SJCRH30 (cell line): ENCODE data around the gene IFNL2. TPM values are rescaled to one million over a fixed set of nuclear protein-coding genes. Genes with fewer than 3 reads are reported as not detected.
"Not testable (repeated sequence)": the region's sequence is repeated elsewhere in the genome, so short reads cannot be mapped to it uniquely, and the experiment has no call there.

Experiments used
- DNase-seq, 2 experiments: peaks; one replicate each; pipeline ENCODE4 v3.0.0-alpha.2; 2015 to 2020
- H3K27ac ChIP-seq: fragments of 250-450 bp; sonication (Bioruptor Pico); 2 replicates; pipeline ENCODE4 v1.5.1; 2020; ENCODE audit warnings: mild to moderate bottlenecking, moderate library complexity
- H3K27me3 ChIP-seq: fragments of 250-450 bp; sonication (Bioruptor Pico); 2 replicates; pipeline ENCODE4 v1.5.1; 2020; ENCODE audit warnings: mild to moderate bottlenecking, moderate library complexity
- H3K36me3 ChIP-seq: fragments of 250-450 bp; sonication (Bioruptor Pico); 2 replicates; pipeline ENCODE4 v1.5.1; 2020; ENCODE audit warnings: mild to moderate bottlenecking, moderate library complexity
- H3K4me1 ChIP-seq: fragments of 250-450 bp; sonication (Bioruptor Pico); 2 replicates; pipeline ENCODE4 v1.5.1; 2020; ENCODE audit warnings: mild to moderate bottlenecking, moderate library complexity
- H3K4me3 ChIP-seq: fragments of 250-450 bp; sonication (Bioruptor Pico); 2 replicates; pipeline ENCODE4 v1.5.1; 2020; ENCODE audit warnings: mild to moderate bottlenecking, moderate library complexity
- H3K9me3 ChIP-seq: fragments of 250-450 bp; sonication (Bioruptor Pico); replicated peaks from 2 replicates; pipeline ENCODE4 v1.5.1; 2020; ENCODE audit warnings: mild to moderate bottlenecking, moderate library complexity
- total RNA-seq: library from RNA; depleted of rRNA; stranded (reverse); fragments of >200 nt; shearing (Covaris generic); gene quantifications from 2 replicates; pipeline ENCODE4 v1.2.3, GENCODE V29; 2014; rRNA removed

IFNL2 gene
- total RNA-seq, 1 experiment from 2014 or later = not detected

DNA sequence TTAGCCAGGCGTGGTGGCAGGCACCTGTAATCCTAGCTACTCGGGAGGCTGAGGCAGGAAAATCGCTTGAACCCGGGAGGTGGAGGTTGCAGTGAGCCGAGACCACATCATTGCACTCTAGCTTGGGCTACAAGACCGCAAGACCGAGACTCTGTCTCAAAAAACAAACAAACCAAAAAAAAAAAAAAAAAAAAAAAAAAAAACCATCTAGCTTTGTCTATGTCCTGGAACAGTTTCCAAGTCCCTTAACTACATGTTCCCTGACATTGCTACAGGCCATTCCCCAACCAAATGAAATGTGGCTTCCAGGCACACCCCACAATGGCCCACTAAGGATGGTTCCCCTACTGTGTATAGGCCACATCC lies 41.1 kb downstream of the IFNL2 start:
- not testable (repeated sequence) for H3K4me1 ChIP-seq, H3K9me3 ChIP-seq, DNase-seq, H3K27ac ChIP-seq, H3K36me3 ChIP-seq, H3K27me3 ChIP-seq, H3K4me3 ChIP-seq

DNA sequence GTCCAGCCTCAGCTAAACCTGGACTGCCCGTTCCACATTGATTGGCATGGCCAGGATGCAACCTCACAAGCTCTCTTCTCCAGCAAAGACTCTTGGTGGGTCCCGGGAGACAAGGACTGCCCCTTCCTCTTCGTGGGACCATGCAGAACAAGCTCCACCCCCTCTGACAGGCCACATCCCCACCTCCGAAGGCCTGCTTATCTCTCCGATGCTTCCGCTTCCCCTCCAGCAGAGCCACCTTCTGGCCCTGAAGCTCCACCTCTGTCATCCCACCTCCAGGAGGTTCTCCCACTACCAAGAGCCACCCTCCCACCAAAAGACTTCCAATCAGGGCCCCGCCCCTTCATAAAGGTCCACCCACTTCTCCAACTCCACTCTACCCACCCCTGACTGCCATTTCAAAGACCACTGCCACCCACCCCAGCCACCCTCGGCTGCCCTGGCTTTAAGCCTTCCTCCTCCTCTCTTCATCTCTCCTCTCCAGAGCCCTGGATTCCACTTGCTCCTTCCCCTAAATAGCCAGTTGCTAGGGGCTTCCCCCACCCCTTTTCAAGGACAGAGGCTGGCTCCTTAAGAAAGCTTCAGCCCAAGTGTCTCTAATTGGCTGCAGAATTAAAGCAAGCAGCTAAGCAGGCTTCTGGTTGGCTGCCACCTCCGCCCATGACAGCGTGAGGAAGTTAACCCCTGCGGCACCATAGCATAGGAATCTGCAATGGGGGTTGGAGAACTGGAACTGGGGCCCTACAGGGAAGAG lies 42.5 kb downstream of the IFNL2 start:
- Histone ChIP-seq H3K4me1 (no peaks in the 10 kb centered on the region), H3K27me3 (no peaks in the 10 kb centered on the region), H3K4me3 (no peak overlapping the region), H3K9me3 (no peaks in the 10 kb centered on the region), H3K36me3 (no peaks in the 10 kb centered on the region), H3K27ac (no peak overlapping the region)
- DNase-seq = no peak

DNA sequence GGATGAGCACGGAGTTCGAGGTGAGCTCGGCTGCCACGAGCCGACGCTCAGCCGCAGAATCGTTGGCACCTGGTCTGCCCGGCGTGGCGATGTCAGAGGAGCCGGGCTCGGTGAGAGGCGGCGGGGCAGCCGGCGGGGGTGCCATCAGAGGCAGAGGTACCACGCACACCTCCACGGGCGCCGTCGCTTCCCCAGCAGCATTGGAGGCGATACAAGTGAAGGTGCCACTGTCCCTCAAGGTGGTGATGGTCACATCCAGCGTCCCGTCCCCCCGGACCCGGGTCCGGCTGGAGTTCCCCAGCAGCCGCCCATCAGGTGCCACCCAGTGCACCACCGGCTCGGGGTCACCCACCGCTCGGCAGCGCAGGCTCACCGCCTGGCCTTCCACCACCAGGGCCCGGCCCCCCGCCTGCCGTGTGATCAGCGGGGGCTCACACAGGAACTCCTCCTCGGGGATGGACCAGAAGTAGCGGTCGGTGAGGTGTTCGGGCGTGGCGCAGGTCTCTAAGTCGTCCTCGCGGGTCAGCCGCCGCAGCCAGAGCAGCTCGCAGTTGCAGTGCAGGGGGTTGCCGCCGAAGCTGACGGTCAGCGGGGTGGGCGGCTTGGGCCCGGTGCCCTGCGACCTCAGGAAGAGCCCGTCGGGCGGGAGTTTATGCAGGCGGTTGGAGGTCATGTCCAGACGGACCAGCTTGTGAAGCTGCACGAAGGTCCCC lies 46.0 kb downstream of the IFNL2 start:
- no peak overlapping the region for H3K27ac ChIP-seq
- no peaks in the 10 kb centered on the region for H3K36me3 ChIP-seq

DNA sequence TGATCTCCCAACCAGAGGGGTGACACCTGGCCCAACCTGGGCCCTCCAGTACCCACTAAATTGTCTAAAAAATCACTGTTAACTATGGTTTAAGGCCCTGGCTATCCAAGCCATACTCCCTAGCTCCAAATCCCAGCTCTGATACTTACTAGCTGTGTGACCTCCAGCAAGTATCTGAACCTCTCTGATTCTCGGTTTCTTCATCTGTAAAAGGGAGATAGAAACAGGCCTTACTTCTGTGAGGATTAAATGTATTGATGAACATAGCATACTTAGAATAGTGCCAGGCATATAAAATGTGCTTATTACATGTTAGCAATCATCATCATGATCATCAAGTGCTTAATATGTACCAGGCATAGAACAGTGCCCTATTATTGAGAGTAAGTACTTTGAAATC lies 47.7 kb downstream of the IFNL2 start:
- DNase-seq = no peak

More for the DNA sequence above, 46.0 kb downstream of the IFNL2 start:
- Histone ChIP-seq H3K9me3 (no peaks in the 10 kb centered on the region), H3K4me3 (no peak overlapping the region), H3K4me1 (no peaks in the 10 kb centered on the region; the same call in 1 of the 2 replicates), H3K27me3 (peaks cover 4% of the 10 kb centered on the region; the same call in 1 of the 2 replicates)
- DNase-seq = no peak

DNA sequence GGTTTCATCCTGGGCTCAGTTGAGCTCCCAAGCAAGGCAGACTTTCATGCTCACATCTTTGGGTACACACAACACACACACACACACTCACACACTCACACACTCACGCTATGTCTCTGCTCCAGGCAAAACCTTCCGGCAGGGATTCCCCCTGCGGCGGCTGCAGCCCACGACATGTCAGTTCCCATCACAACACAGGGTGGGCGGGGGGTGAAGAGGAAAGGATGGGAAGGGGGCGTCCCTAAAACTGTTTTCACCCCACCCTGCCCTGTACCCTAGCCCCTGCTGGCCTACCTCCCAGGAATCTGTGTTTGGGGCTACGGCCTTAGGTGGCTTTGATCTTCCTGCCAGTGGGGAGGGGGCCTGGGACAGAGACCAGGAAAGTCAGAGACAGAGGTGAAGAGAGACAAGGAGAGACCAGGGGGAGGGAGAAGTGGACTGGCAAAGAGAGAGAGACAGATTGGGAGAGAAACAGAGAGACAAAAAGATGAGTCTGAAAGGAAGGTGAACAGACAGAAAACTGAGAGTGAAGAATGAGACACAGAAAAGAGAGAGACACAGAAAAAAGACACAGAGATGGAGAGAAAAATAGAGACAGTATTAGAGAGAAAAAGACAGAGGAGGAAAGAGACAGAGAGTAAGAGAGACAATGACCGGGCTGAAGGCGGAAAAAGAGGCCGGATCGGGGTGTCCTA lies 48.6 kb downstream of the IFNL2 start:
- Histone ChIP-seq H3K9me3 (no peaks in the 10 kb centered on the region), H3K27ac (no peak overlapping the region), H3K4me3 (no peak overlapping the region), H3K27me3 (peaks cover 4% of the 10 kb centered on the region; the same call in 1 of the 2 replicates), H3K36me3 (no peaks in the 10 kb centered on the region), H3K4me1 (no peaks in the 10 kb centered on the region; the same call in 1 of the 2 replicates)
- DNase-seq = no peak

More for the DNA sequence above, 47.7 kb downstream of the IFNL2 start:
- Histone ChIP-seq H3K27me3 (peaks cover 4% of the 10 kb centered on the region; the same call in 1 of the 2 replicates), H3K4me1 (no peaks in the 10 kb centered on the region; the same call in 1 of the 2 replicates), H3K4me3 (no peak overlapping the region), H3K27ac (no peak overlapping the region), H3K36me3 (no peaks in the 10 kb centered on the region), H3K9me3 (no peaks in the 10 kb centered on the region)

DNA sequence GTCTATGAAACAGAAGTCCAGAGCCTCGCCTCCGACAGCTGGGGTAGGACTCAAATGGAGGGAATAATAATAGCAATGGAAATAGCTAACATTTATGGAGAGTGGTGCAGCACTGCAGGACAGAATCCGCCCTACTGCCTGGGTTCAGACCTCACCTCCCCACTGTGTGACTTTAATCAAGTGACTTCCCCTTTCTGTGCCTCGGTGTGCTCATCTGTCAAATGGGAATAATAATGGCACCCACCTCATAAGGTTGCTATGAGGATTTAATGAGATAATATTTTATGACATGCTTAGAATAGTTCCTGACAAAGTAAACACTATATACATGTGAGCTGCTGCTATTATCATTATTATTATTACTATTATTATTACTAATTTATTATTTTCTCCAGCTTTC lies 49.3 kb downstream of the IFNL2 start:
- Histone ChIP-seq H3K27ac (no peak overlapping the region), H3K4me1 (no peaks in the 10 kb centered on the region; the same call in 1 of the 2 replicates), H3K4me3 (no peak overlapping the region), H3K9me3 (no peaks in the 10 kb centered on the region), H3K36me3 (no peaks in the 10 kb centered on the region), H3K27me3 (peaks cover 4% of the 10 kb centered on the region; the same call in 1 of the 2 replicates)
- no peak for DNase-seq

DNA sequence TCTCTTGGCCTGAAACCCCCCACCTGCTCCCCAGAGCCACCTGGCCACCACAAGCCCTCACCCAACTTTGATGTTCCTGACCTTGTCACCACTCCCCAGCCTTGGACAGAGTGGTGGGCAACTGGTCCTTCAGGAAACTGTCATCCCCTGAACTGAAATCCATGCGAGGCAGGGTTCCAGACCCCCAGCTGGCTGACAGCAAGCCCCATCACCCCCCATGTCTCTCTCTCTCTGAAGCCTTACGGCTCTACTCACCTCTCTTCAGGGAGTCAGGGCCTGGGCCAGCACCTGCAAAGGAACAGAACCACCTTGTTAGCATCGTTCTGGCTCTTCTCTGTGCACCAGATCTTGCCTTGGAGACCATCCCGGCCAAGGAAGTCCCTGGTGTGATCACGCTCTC lies 49.9 kb downstream of the IFNL2 start:
- peaks cover 4% of the 10 kb centered on the region; the same call in 1 of the 2 replicates for H3K27me3 ChIP-seq
- no peak for DNase-seq
- H3K27ac ChIP-seq = no peak overlapping the region
- H3K9me3 ChIP-seq = no peaks in the 10 kb centered on the region
- no peak overlapping the region for H3K4me3 ChIP-seq
- H3K36me3 ChIP-seq = no peaks in the 10 kb centered on the region
- no peaks in the 10 kb centered on the region; the same call in 1 of the 2 replicates for H3K4me1 ChIP-seq

DNA sequence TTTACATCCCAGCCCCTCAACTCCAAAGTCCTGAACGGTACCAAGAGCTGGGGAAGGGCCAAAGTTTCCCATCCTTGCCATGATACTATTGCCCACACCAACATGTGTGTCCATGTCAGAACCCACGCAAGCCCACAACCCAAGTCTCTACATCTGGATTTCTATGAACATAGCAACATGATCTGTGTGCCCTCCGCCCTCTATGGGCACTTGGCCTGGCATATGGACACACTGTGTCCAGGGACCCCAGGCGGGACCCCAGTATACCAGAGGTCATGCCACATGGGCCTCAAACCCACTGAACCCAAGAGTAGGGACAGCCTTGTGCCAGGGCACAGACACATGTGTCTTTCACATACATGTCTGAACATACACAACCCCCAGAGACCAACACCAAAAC lies 50.5 kb downstream of the IFNL2 start:
- peaks cover 4% of the 10 kb centered on the region; the same call in 1 of the 2 replicates for H3K27me3 ChIP-seq
- no peak for DNase-seq

DNA sequence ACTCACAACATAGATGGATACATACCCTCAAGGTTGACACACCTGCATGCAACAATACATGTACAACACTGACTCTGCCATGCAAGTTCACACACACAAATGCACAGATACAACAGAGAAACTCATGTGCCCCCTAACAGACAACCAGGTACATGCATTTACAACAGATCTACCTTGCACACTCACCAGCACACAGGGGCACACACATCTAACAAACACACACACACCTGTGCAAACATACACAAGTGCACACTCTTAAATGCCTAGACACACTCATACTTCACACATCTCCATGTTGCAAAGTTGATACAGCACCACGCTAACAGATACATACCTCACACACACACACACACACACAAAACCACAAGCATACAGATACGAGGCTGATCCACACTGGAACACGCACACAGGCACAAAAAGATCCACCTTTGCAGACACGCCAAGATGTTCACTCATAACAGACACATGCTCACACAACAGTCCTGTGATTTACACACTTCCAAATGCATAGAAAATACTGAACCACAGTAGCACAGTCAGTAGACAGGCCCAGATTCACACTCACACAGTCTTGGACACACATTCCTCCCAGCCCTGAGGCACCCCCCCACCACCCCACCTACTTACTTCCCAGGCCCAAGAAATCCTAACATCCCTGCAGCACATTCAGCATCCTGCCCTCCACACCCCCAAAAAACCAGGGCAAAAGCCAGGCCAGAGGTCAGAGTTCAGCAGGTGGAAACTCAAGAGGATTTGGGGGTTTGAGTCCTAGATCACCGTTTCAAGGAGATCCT lies 51.1 kb downstream of the IFNL2 start:
- Histone ChIP-seq H3K27ac (no peak overlapping the region), H3K36me3 (no peaks in the 10 kb centered on the region), H3K9me3 (no peaks in the 10 kb centered on the region), H3K4me3 (peak overlapping the region; percentile 60), H3K27me3 (peaks cover 4% of the 10 kb centered on the region; the same call in 1 of the 2 replicates), H3K4me1 (no peaks in the 10 kb centered on the region; the same call in 1 of the 2 replicates)
- no peak for DNase-seq

More for the DNA sequence above, 50.5 kb downstream of the IFNL2 start:
- Histone ChIP-seq H3K4me1 (no peaks in the 10 kb centered on the region; the same call in 1 of the 2 replicates), H3K9me3 (no peaks in the 10 kb centered on the region), H3K27ac (no peak overlapping the region), H3K4me3 (no peak overlapping the region), H3K36me3 (no peaks in the 10 kb centered on the region)

Other genes with a start within 250 kb of the IFNL2 start
- gene FBXO27, start 235.8 kb upstream of the IFNL2 start, total RNA-seq = 0.71 and 1.0 TPM in 2 replicates
- gene ACP7, start 184.0 kb upstream of the IFNL2 start, total RNA-seq = not detected in 2 replicates
- gene PAK4, start 142.6 kb upstream of the IFNL2 start, total RNA-seq = 9.1 and 11.6 TPM in 2 replicates
- 7.6 and 7.8 TPM in 2 replicates for gene NCCRP1, start 71.4 kb upstream of the IFNL2 start, total RNA-seq
- not detected in 2 replicates for gene SYCN, start 64.1 kb upstream of the IFNL2 start, total RNA-seq
- not detected in 2 replicates for gene IFNL3, start 23.4 kb upstream of the IFNL2 start, total RNA-seq
- gene IFNL4, start 19.5 kb upstream of the IFNL2 start, total RNA-seq = not detected in 2 replicates
- not detected in 2 replicates for gene IFNL1, start 28.0 kb downstream of the IFNL2 start, total RNA-seq
- 0.59 and 0.66 TPM in 2 replicates for gene LRFN1, start 52.5 kb downstream of the IFNL2 start, total RNA-seq
- 3.3 and 3.7 TPM in 2 replicates for gene GMFG, start 67.6 kb downstream of the IFNL2 start, total RNA-seq
- gene SAMD4B, start 74.0 kb downstream of the IFNL2 start, total RNA-seq = 125 and 129 TPM in 2 replicates
- 73.6 and 85.7 TPM in 2 replicates for gene PAF1, start 122.7 kb downstream of the IFNL2 start, total RNA-seq
- gene MED29, start 123.0 kb downstream of the IFNL2 start, total RNA-seq = 28.2 and 31.9 TPM in 2 replicates
- gene ZFP36, start 138.5 kb downstream of the IFNL2 start, total RNA-seq = 2.4 and 2.7 TPM in 2 replicates
- 27.9 and 31.0 TPM in 2 replicates for gene PLEKHG2, start 144.3 kb downstream of the IFNL2 start, total RNA-seq
- 1,718 and 1,766 TPM in 2 replicates for gene RPS16, start 167.6 kb downstream of the IFNL2 start, total RNA-seq
- gene SUPT5H, start 177.2 kb downstream of the IFNL2 start, total RNA-seq = 89.8 and 106 TPM in 2 replicates
- 184 and 192 TPM in 2 replicates for gene TIMM50, start 212.4 kb downstream of the IFNL2 start, total RNA-seq
- gene DLL3, start 230.6 kb downstream of the IFNL2 start, total RNA-seq = 3.7 and 3.8 TPM in 2 replicates
- 0.15 and 0.32 TPM in 2 replicates for gene SELENOV, start 246.7 kb downstream of the IFNL2 start, total RNA-seq